ENCODE data around the gene FBXO9. TPM values are rescaled to one million over a fixed set of nuclear protein-coding genes. Genes with fewer than 3 reads are reported as not detected.

Gene FBXO9
- total RNA-seq, 1 donor from 2014 or later: 50.8 TPM

- Histone ChIP-seq H3F3A (ENCODE audit: low read depth) (no peaks in the 10 kb centered on the region), H3K4me1 (no peaks in the 10 kb centered on the region), H3K4me3 (no peak overlapping the region), H3K27me3 (no peaks in the 10 kb centered on the region), H3K79me2 (ENCODE audit: low read depth) (no peaks in the 10 kb centered on the region), H2AFZ (replicated peaks) (no peak overlapping the region), H4K20me1 (ENCODE audit: low read depth) (no peaks in the 10 kb centered on the region), H3K36me3 (peaks cover 10% of the 10 kb centered on the region), H3K9me3 (ENCODE audit: low read depth) (no peaks in the 10 kb centered on the region), H3K9ac (no peak overlapping the region), H3K4me2 (no peak overlapping the region), H3K27ac (no peak overlapping the region)
- Mint-ChIP-seq H3K4me3 (no peak overlapping the region), H3K9me3 (no peaks in the 10 kb centered on the region), H3K4me1 (no peaks in the 10 kb centered on the region), H3K27ac (no peak overlapping the region), H3K27me3 (ENCODE audit: insufficient read depth, low read depth) (peaks cover 2% of the 10 kb centered on the region), H3K36me3 (peaks cover 28% of the 10 kb centered on the region)
- TF ChIP-seq, protein P1, sequence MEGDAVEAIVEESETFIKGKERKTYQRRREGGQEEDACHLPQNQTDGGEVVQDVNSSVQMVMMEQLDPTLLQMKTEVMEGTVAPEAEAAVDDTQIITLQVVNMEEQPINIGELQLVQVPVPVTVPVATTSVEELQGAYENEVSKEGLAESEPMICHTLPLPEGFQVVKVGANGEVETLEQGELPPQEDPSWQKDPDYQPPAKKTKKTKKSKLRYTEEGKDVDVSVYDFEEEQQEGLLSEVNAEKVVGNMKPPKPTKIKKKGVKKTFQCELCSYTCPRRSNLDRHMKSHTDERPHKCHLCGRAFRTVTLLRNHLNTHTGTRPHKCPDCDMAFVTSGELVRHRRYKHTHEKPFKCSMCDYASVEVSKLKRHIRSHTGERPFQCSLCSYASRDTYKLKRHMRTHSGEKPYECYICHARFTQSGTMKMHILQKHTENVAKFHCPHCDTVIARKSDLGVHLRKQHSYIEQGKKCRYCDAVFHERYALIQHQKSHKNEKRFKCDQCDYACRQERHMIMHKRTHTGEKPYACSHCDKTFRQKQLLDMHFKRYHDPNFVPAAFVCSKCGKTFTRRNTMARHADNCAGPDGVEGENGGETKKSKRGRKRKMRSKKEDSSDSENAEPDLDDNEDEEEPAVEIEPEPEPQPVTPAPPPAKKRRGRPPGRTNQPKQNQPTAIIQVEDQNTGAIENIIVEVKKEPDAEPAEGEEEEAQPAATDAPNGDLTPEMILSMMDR (IDR thresholded peaks at IDR 0.05): no peak
- TF ChIP-seq EZH2 (IDR thresholded peaks at IDR 0.05): no peak
- TF ChIP-seq EZH2phosphoT487 (IDR thresholded peaks at IDR 0.05): no peak
- DNase-seq (ENCODE audit: low spot score): no peak
These were observed 31.4 kb upstream of the FBXO9 start for GRCh38 chr6:53033764-53034163.

DNA sequence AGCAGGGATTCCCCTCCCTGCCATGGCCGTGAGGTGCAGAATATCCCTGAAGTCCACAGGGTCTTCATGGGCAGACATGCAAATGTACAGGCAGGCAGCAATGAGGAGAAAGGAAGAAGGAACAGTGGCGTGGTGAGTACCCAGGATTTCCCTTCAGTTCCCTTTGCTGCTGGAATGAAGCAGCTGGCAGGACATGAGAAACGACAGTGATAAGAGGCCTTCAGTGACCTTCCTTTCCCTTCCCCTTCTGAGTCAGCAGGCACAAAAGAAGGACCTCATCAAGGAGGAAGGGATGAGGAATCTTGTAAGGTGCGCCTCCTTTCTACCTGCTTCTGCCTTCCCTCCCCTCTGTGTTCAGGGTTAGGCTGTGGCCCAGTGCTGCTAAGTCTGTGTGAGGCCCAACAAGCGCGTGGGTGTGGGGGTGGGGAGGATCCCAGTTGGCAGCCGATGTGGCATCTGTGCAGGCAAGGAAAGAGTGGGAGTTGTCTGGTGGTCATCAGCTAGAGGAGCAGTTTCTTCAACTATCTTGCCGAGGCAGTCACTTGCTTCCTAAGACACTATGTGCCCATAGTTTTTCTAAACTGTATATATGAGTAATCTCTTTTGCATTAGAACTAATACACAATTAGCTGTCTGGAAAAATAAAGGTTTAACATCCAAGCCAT lies 29.5 kb upstream of the FBXO9 start:
- Histone ChIP-seq H3K4me3 (no peak overlapping the region), H2AFZ (replicated peaks) (no peak overlapping the region), H3K27me3 (no peaks in the 10 kb centered on the region), H3K9me3 (ENCODE audit: low read depth) (no peaks in the 10 kb centered on the region), H3K36me3 (peaks cover 9% of the 10 kb centered on the region), H3K9ac (no peak overlapping the region), H3K79me2 (ENCODE audit: low read depth) (no peaks in the 10 kb centered on the region), H4K20me1 (ENCODE audit: low read depth) (no peaks in the 10 kb centered on the region), H3K4me1 (no peaks in the 10 kb centered on the region), H3K27ac (no peak overlapping the region), H3K4me2 (no peak overlapping the region), H3F3A (ENCODE audit: low read depth) (no peaks in the 10 kb centered on the region)
- Mint-ChIP-seq H3K4me3 (no peak overlapping the region), H3K9me3 (no peaks in the 10 kb centered on the region), H3K27ac (no peak overlapping the region), H3K27me3 (ENCODE audit: insufficient read depth, low read depth) (peaks cover 2% of the 10 kb centered on the region), H3K4me1 (no peaks in the 10 kb centered on the region), H3K36me3 (peaks cover 41% of the 10 kb centered on the region)
- TF ChIP-seq, protein P1 (IDR thresholded peaks at IDR 0.05): no peak
- TF ChIP-seq EZH2phosphoT487 (IDR thresholded peaks at IDR 0.05) (no peak), EZH2 (IDR thresholded peaks at IDR 0.05) (no peak)
- no peak for DNase-seq (ENCODE audit: low spot score)

- Mint-ChIP-seq H3K9me3 (no peaks in the 10 kb centered on the region), H3K27ac (no peak overlapping the region), H3K4me1 (peaks cover 9% of the 10 kb centered on the region), H3K4me3 (no peak overlapping the region), H3K27me3 (ENCODE audit: insufficient read depth, low read depth) (no peaks in the 10 kb centered on the region), H3K36me3 (peaks cover 43% of the 10 kb centered on the region)
- no peak overlapping the region for H3K9ac ChIP-seq
- no peaks in the 10 kb centered on the region for H3K36me3 ChIP-seq
- peaks cover 4% of the 10 kb centered on the region for H3K79me2 ChIP-seq (ENCODE audit: low read depth)
- H3K9me3 ChIP-seq (ENCODE audit: low read depth): no peaks in the 10 kb centered on the region
- H3K4me2 ChIP-seq: no peak overlapping the region
- no peak for DNase-seq (ENCODE audit: low spot score)
- no peaks in the 10 kb centered on the region for H3K4me1 ChIP-seq
- no peak overlapping the region for H3K4me3 ChIP-seq
- no peak overlapping the region for H3K27ac ChIP-seq
- H3F3A ChIP-seq (ENCODE audit: low read depth): no peaks in the 10 kb centered on the region
- TF ChIP-seq EZH2phosphoT487 (IDR thresholded peaks at IDR 0.05) (no peak), EZH2 (IDR thresholded peaks at IDR 0.05) (no peak)
- TF ChIP-seq, protein P1 (IDR thresholded peaks at IDR 0.05): no peak
- no peaks in the 10 kb centered on the region for H3K27me3 ChIP-seq
- no peak overlapping the region for H2AFZ ChIP-seq (replicated peaks)
- no peaks in the 10 kb centered on the region for H4K20me1 ChIP-seq (ENCODE audit: low read depth)
These were observed 27.1 kb upstream of the FBXO9 start for GRCh38 chr6:53038141-53038540.

Measured in neural progenitor cell (in vitro differentiated cells).